Endothelial cell of umbilical vein (primary cell): ENCODE data around the gene LIMA1. TPM values are rescaled to one million over a fixed set of nuclear protein-coding genes. Genes with fewer than 3 reads are reported as not detected.

Experiments
- BruUV-seq: library from RNA; stranded (reverse); fragments of 400-500 nt; replicated peaks from 2 replicates; lab custom pipeline; 2021; lab: Mats Ljungman, UMichigan
- CTCF ChIA-PET: fragments of 300-600, 350-600 bp; sonication (Branson Sonifier 250); formaldehyde crosslinking; loops from one replicate; lab custom pipeline; 2021; ENCODE audit warnings: antibody characterized with exemption, inconsistent platforms; lab: Charles Lee
- POLR2A ChIA-PET: fragments of 300-600, 350-600 bp; sonication (Branson Sonifier 250); formaldehyde crosslinking; loops from one replicate; lab custom pipeline; 2021; ENCODE audit warnings: antibody characterized with exemption, inconsistent platforms; lab: Charles Lee
- DNase-seq: peaks from one replicate; pipeline ENCODE4 v3.0.0-alpha.2; 2011; ENCODE audit warnings: low read depth, low spot score
- FAIRE-seq: peaks from 2 replicates; lab custom pipeline; 2011; peaks lifted over from hg19 to GRCh38; lab: Jason Lieb, UNC
- H2AFZ ChIP-seq: 2 replicates; pipeline ENCODE4 v1.6.0; 2012; ENCODE audit warnings: low read depth, low read length, control low read depth, inconsistent platforms
- H3K27ac ChIP-seq: 2 replicates; pipeline ENCODE4 v1.5.1; 2011; ENCODE audit warnings: low read depth, mild to moderate bottlenecking, control low read depth, low read length, moderate library complexity; ENCODE audit not compliant: insufficient read depth
- H3K27me3 ChIP-seq, 2 experiments: 2 replicates each; pipeline versions ENCODE4 v1.6.0 to v1.6.1; 2011; ENCODE audit warnings: low read length in 2 of 2, mixed read lengths in 1 of 2; ENCODE audit not compliant: control insufficient read depth in 2 of 2, insufficient read depth in 2 of 2
- H3K36me3 ChIP-seq, 2 experiments: 2 replicates in 1 of 2; 3 replicates in 1 of 2; pipeline ENCODE4 v1.5.1; 2011; ENCODE audit warnings: low read length in 2 of 2, mild to moderate bottlenecking in 1 of 2, moderate library complexity in 1 of 2; ENCODE audit not compliant: control insufficient read depth in 2 of 2, insufficient read depth in 2 of 2; ENCODE audit errors: extremely low read depth in 1 of 2
- H3K4me1 ChIP-seq: 3 replicates; pipeline ENCODE4 v1.5.1; 2011; ENCODE audit warnings: mild to moderate bottlenecking, low read length; ENCODE audit not compliant: control insufficient read depth, insufficient read depth; ENCODE audit errors: extremely low read depth
- H3K4me2 ChIP-seq: 2 replicates; pipeline ENCODE4 v1.6.1; 2011; ENCODE audit warnings: low read length, control low read depth, mixed read lengths; ENCODE audit not compliant: insufficient read depth
- H3K4me3 ChIP-seq, 3 experiments: fragments of 200-600 bp in 1 of 3; sonication (generic), shearing (Covaris generic) in 1 of 3; replicated peaks in 1 of 3; 2 replicates each; pipeline ENCODE4 v1.5.1; 2011 to 2016; ENCODE audit warnings: control low read depth in 3 of 3, low read length in 3 of 3, mild to moderate bottlenecking in 2 of 3, inconsistent platforms in 1 of 3, low read depth in 1 of 3, moderate library complexity in 1 of 3; ENCODE audit not compliant: insufficient read depth in 1 of 3
- H3K79me2 ChIP-seq: 2 replicates; pipeline ENCODE4 v1.6.0; 2012; ENCODE audit warnings: low read length, inconsistent platforms; ENCODE audit not compliant: control insufficient read depth, insufficient read depth
- H3K9ac ChIP-seq: replicated peaks from 2 replicates; pipeline ENCODE3; 2011; ENCODE audit warnings: low read length, control low read depth; ENCODE audit not compliant: insufficient read depth; ENCODE audit errors: extremely low read depth
- H3K9me1 ChIP-seq: replicated peaks from 3 replicates; pipeline ENCODE4 v1.6.0; 2011; ENCODE audit warnings: mild to moderate bottlenecking, low read length; ENCODE audit not compliant: control insufficient read depth, insufficient read depth; ENCODE audit errors: extremely low read depth
- H3K9me3 ChIP-seq: replicated peaks from 2 replicates; pipeline ENCODE4 v1.5.1; 2012; ENCODE audit warnings: low read length, inconsistent platforms; ENCODE audit not compliant: control insufficient read depth, insufficient read depth
- H4K20me1 ChIP-seq: replicated peaks from 2 replicates; pipeline ENCODE3; 2011; ENCODE audit warnings: mild to moderate bottlenecking, low read length; ENCODE audit not compliant: control insufficient read depth, insufficient read depth; ENCODE audit errors: extremely low read depth
- EZH2 ChIP-seq: IDR thresholded peaks from 2 replicates; pipeline ENCODE4 v1.6.1; 2012; ENCODE audit warnings: borderline replicate concordance, low read depth, mild to moderate bottlenecking, moderate library complexity, low read length, inconsistent platforms; ENCODE audit not compliant: severe bottlenecking
- FOS ChIP-seq: IDR thresholded peaks from 2 replicates; pipeline ENCODE4 v1.6.1; 2011; ENCODE audit warnings: mild to moderate bottlenecking, low read length, moderate library complexity, borderline replicate concordance; ENCODE audit not compliant: insufficient read depth
- GATA2 ChIP-seq: IDR thresholded peaks from 2 replicates; pipeline ENCODE4 v1.7.0; 2011; ENCODE audit warnings: low read depth, mild to moderate bottlenecking, moderate library complexity, mixed read lengths, low read length; ENCODE audit not compliant: insufficient read length, insufficient read depth
- JUN ChIP-seq: IDR thresholded peaks from 2 replicates; pipeline ENCODE4 v1.6.1; 2011; ENCODE audit warnings: borderline replicate concordance, low read depth; ENCODE audit not compliant: insufficient read length, insufficient read depth
- MYC ChIP-seq: IDR thresholded peaks from one replicate; pipeline ENCODE4 v1.6.1; 2011; ENCODE audit warnings: mild to moderate bottlenecking, low read depth, low read length
- POLR2A ChIP-seq: IDR thresholded peaks from 2 replicates; pipeline ENCODE4 v1.6.1; 2012; ENCODE audit warnings: low read depth, mild to moderate bottlenecking, control low read depth, low read length
- POLR2AphosphoS5 ChIP-seq: IDR thresholded peaks from 2 replicates; pipeline ENCODE4 v1.6.1; 2012; ENCODE audit warnings: low read depth, mild to moderate bottlenecking, control low read depth, low read length, moderate library complexity; ENCODE audit not compliant: insufficient read depth
- dilution Hi-C: fragments of 300-500 bp; cut with MboI; formaldehyde crosslinking; loops from one replicate; pipeline ENCODE4 v1.15.0; 2019; ENCODE audit warnings: low sequenced_read_pairs; ENCODE audit not compliant: extremely low pct_ligation_motif_present
- intact Hi-C: fragments of 100-400 bp; cut with micrococcal nuclease; formaldehyde crosslinking; loops from one replicate; pipeline ENCODE4 v1.10.0; 2022
- polyA plus RNA-seq, 4 experiments: library from polyadenylated mRNA; depleted of rRNA in 3 of 4; stranded (reverse) in 3 of 4; unstranded in 1 of 4; fragments of >200 nt; gene quantifications; 2 replicates each; pipeline versions ENCODE4 v1.2.1 to v1.2.3, GENCODE V29; 2011 to 2012; ENCODE audit warnings: missing spikeins in 1 of 4
- total RNA-seq: library from RNA; stranded (reverse); gene quantifications from 2 replicates; pipeline ENCODE4 v1.2.3, GENCODE V29; 2021
- TF ChIP-seq, protein P1 (sequence below): IDR thresholded peaks from 2 replicates; pipeline ENCODE4 v1.6.1; 2011; ENCODE audit not compliant: insufficient read depth, insufficient read length
- TF ChIP-seq, protein P2 (sequence below), 2 donors: IDR thresholded peaks; 1 replicate in 1 of 2; 2 replicates in 1 of 2; pipeline ENCODE4 v1.5.1; 2011; ENCODE audit warnings: low read length in 2 of 2, mild to moderate bottlenecking in 2 of 2, moderate library complexity in 2 of 2, control low read depth in 1 of 2, inconsistent platforms in 1 of 2, low read depth in 1 of 2; ENCODE audit not compliant: insufficient read depth in 1 of 2; ENCODE audit errors: extremely low read depth in 1 of 2

LIMA1 gene
- total and polyA plus RNA-seq, 2 donors (not counting 3 experiments of a cell fraction or from before 2014, with no cell fraction given) = 35.0 to 87.3 TPM

DNA sequence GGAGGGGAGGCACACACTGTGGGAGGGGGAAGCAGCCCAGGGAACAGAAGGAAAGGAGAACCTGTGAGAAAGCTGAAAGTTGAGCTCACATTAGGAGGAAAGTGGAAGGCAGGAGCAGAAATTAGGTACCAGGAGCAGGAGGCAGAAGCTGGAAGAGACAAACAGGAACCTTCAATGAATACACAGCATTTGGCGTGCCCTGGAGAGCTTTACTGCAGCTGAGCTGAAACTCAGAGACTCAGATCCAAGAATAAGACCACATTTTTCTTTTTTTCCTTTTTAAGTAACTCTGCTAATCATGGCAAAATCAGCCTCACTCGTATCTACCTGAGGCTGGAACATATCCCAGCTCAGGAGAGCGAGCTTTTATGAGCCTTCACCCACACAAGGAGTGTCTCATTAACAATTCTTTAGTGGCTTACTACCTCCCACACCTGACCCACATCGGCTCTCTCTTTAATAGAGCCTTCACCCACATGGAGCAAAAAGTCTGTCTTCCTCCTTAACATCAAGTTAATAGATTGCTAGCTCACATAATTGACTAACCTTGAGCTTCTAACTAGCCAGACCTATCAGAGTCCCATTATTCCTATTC lies 97.9 kb downstream of the LIMA1 start:
- H3K36me3 ChIP-seq = peaks cover 11 to 12% of the 10 kb centered on the region in 2 experiments
- intact Hi-C loops (no loop called here), dilution Hi-C loops (no loop called here)
- H3K4me1 ChIP-seq = peaks cover 38% of the 10 kb centered on the region
- CTCF ChIA-PET = interaction anchor here (0.8 to 3.3 kb wide), 13 partner anchors 8 to 129 kb away, joined by 3 to 25 read pairs (median 4); partner anchors contain the start of genes COX14 and SMARCD1
- H3K9ac ChIP-seq = peak overlapping the region; percentile 65
- BruUV-seq = TSS peak; percentile 54
- FAIRE-seq (no peak), DNase-seq (no peak)
- H2AFZ ChIP-seq = peak overlapping the region; percentile 8
- peak overlapping the region; percentile 41 for H3K4me2 ChIP-seq
- H3K79me2 ChIP-seq = no peaks in the 10 kb centered on the region
- H3K27ac ChIP-seq = peak overlapping the region; percentile 90
- no peaks in the 10 kb centered on the region for H4K20me1 ChIP-seq
- TF ChIP-seq JUN = no peak
- no peak for TF ChIP-seq GATA2
- TF ChIP-seq EZH2 = no peak
- TF ChIP-seq, protein P1, sequence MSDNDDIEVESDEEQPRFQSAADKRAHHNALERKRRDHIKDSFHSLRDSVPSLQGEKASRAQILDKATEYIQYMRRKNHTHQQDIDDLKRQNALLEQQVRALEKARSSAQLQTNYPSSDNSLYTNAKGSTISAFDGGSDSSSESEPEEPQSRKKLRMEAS = no peak
- no peak for TF ChIP-seq POLR2A
- TF ChIP-seq MYC = no peak
- TF ChIP-seq FOS = no peak
- TF ChIP-seq POLR2AphosphoS5 = no peak
- TF ChIP-seq, protein P2, sequence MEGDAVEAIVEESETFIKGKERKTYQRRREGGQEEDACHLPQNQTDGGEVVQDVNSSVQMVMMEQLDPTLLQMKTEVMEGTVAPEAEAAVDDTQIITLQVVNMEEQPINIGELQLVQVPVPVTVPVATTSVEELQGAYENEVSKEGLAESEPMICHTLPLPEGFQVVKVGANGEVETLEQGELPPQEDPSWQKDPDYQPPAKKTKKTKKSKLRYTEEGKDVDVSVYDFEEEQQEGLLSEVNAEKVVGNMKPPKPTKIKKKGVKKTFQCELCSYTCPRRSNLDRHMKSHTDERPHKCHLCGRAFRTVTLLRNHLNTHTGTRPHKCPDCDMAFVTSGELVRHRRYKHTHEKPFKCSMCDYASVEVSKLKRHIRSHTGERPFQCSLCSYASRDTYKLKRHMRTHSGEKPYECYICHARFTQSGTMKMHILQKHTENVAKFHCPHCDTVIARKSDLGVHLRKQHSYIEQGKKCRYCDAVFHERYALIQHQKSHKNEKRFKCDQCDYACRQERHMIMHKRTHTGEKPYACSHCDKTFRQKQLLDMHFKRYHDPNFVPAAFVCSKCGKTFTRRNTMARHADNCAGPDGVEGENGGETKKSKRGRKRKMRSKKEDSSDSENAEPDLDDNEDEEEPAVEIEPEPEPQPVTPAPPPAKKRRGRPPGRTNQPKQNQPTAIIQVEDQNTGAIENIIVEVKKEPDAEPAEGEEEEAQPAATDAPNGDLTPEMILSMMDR (IDR thresholded peaks at IDR 0.05; ENCODE audit: extremely low read depth in 1 of 2, insufficient read depth in 1 of 2, low read depth in 1 of 2, low read length in 2 of 2) = no peak
- no peaks in the 10 kb centered on the region for H3K27me3 ChIP-seq
- no peak overlapping the region for H3K4me3 ChIP-seq
- H3K9me1 ChIP-seq = no peaks in the 10 kb centered on the region
- H3K9me3 ChIP-seq = no peaks in the 10 kb centered on the region
- POLR2A ChIA-PET = interaction anchor here (0.9 to 1.1 kb wide), 2 partner anchors 12 to 36 kb away, joined by 3 to 4 read pairs; no protein-coding TSS in a partner anchor
